Activated naive CD4-positive, alpha-beta T cell treated with anti-CD3 and anti-CD28 coated beads, Interleukin-2, amount 10 ng/mL, durations not matched to agents 7 days and 5 days (primary cell): ENCODE data around the gene QRSL1.
"Not testable (repeated sequence)": the region's sequence is repeated elsewhere in the genome, so short reads cannot be mapped to it uniquely, and the experiment has no call there.

Source experiments
- CTCF ChIA-PET: fragments of 350-600 bp; sonication (Branson Sonifier 250); formaldehyde crosslinking; loops from one replicate; lab custom pipeline; 2021; ENCODE audit warnings: antibody characterized with exemption; lab: Charles Lee
- DNase-seq: peaks from one replicate; pipeline ENCODE4 v3.0.0-alpha.2; 2020
- H3K27ac Mint-ChIP-seq: one replicate; pipeline ENCODE4 v1.8.0; 2021; ENCODE audit warnings: mild to moderate bottlenecking, moderate library complexity, mixed read lengths
- H3K27me3 Mint-ChIP-seq: one replicate; pipeline ENCODE4 v1.8.0; 2021; ENCODE audit warnings: mild to moderate bottlenecking, mixed read lengths
- H3K36me3 Mint-ChIP-seq: one replicate; pipeline ENCODE4 v1.8.0; 2021; ENCODE audit warnings: mixed read lengths
- H3K4me1 Mint-ChIP-seq: one replicate; pipeline ENCODE4 v1.8.0; 2021; ENCODE audit warnings: mixed read lengths
- H3K4me3 Mint-ChIP-seq: one replicate; pipeline ENCODE4 v1.8.0; 2021; ENCODE audit warnings: mild to moderate bottlenecking, moderate library complexity, mixed read lengths
- H3K9me3 Mint-ChIP-seq: one replicate; pipeline ENCODE4 v1.8.0; 2021; ENCODE audit warnings: mixed read lengths

Gene QRSL1

GRCh38 chr6:106614166-106614565 is 15.2 kb upstream of the QRSL1 start:
- no peak for DNase-seq
- Mint-ChIP-seq H3K27me3 (no peaks in the 10 kb centered on the region), H3K9me3 (no peaks in the 10 kb centered on the region), H3K36me3 (peaks cover 3% of the 10 kb centered on the region), H3K4me3 (no peak overlapping the region), H3K27ac (no peak overlapping the region), H3K4me1 (peaks cover 19% of the 10 kb centered on the region)
- CTCF ChIA-PET = no interaction called here

- CTCF ChIA-PET = no interaction called here
Observed at GRCh38 chr6:106614592-106615257, 14.7 kb upstream of the QRSL1 start.

GRCh38 chr6:106617302-106617701 is 12.1 kb upstream of the QRSL1 start:
- no peak for DNase-seq
- no peak overlapping the region for H3K27ac Mint-ChIP-seq

More at GRCh38 chr6:106614592-106615257, 14.7 kb upstream of the QRSL1 start:
- no peak for DNase-seq
- Mint-ChIP-seq H3K27ac (no peak overlapping the region), H3K4me3 (no peak overlapping the region), H3K36me3 (peaks cover 3% of the 10 kb centered on the region), H3K9me3 (no peaks in the 10 kb centered on the region), H3K27me3 (no peaks in the 10 kb centered on the region), H3K4me1 (peaks cover 19% of the 10 kb centered on the region)

GRCh38 chr6:106617857-106618256 is 11.5 kb upstream of the QRSL1 start:
- Mint-ChIP-seq H3K27ac (no peak overlapping the region), H3K9me3 (peaks cover 3% of the 10 kb centered on the region), H3K4me1 (peaks cover 15% of the 10 kb centered on the region), H3K27me3 (no peaks in the 10 kb centered on the region), H3K36me3 (peaks cover 12% of the 10 kb centered on the region), H3K4me3 (no peak overlapping the region)
- no peak for DNase-seq
- CTCF ChIA-PET = interaction anchor here (0.8 to 1.3 kb wide), 3 partner anchors 8 to 362 kb away, joined by 3 read pairs; no protein-coding TSS in a partner anchor

More at GRCh38 chr6:106617302-106617701, 12.1 kb upstream of the QRSL1 start:
- Mint-ChIP-seq H3K4me1 (peaks cover 19% of the 10 kb centered on the region), H3K36me3 (peaks cover 6% of the 10 kb centered on the region), H3K27me3 (no peaks in the 10 kb centered on the region), H3K4me3 (no peak overlapping the region), H3K9me3 (peaks cover 1% of the 10 kb centered on the region)
- CTCF ChIA-PET = interaction anchor here (1.3 kb wide), 1 partner anchor 9 kb away, joined by 3 read pairs; no protein-coding TSS in a partner anchor

- Mint-ChIP-seq H3K4me1 (peaks cover 10% of the 10 kb centered on the region), H3K36me3 (peaks cover 12% of the 10 kb centered on the region), H3K9me3 (peaks cover 5% of the 10 kb centered on the region), H3K27me3 (no peaks in the 10 kb centered on the region), H3K4me3 (no peak overlapping the region), H3K27ac (no peak overlapping the region)
- no peak for DNase-seq
- CTCF ChIA-PET = interaction anchor here (0.8 to 1.3 kb wide), 3 partner anchors 9 to 361 kb away, joined by 3 read pairs; no protein-coding TSS in a partner anchor
Observed at GRCh38 chr6:106618324-106618723, 11.1 kb upstream of the QRSL1 start.

GRCh38 chr6:106619223-106619622 is 10.2 kb upstream of the QRSL1 start:
- no peak overlapping the region for H3K27ac Mint-ChIP-seq

GRCh38 chr6:106620931-106621672 is 8.3 kb upstream of the QRSL1 start:
- no peak overlapping the region for H3K27ac Mint-ChIP-seq
- no peak overlapping the region for H3K4me3 Mint-ChIP-seq
- CTCF ChIA-PET = interaction anchor here (0.7 to 1.8 kb wide), 4 partner anchors 10 to 358 kb away, joined by 3 to 4 read pairs (median 4); no protein-coding TSS in a partner anchor
- peaks cover 1% of the 10 kb centered on the region for H3K4me1 Mint-ChIP-seq
- no peaks in the 10 kb centered on the region for H3K27me3 Mint-ChIP-seq
- peaks cover 5% of the 10 kb centered on the region for H3K9me3 Mint-ChIP-seq
- peaks cover 12% of the 10 kb centered on the region for H3K36me3 Mint-ChIP-seq
- DNase-seq = no peak

More at GRCh38 chr6:106619223-106619622, 10.2 kb upstream of the QRSL1 start:
- CTCF ChIA-PET = interaction anchor here (1.1 kb wide), 1 partner anchor 11 kb away, joined by 3 read pairs; no protein-coding TSS in a partner anchor
- Mint-ChIP-seq H3K4me1 (peaks cover 3% of the 10 kb centered on the region), H3K9me3 (peaks cover 5% of the 10 kb centered on the region), H3K27me3 (no peaks in the 10 kb centered on the region), H3K36me3 (peaks cover 12% of the 10 kb centered on the region), H3K4me3 (no peak overlapping the region)
- no peak for DNase-seq

GRCh38 chr6:106622412-106622811 is 7.0 kb upstream of the QRSL1 start:
- Mint-ChIP-seq H3K27me3 (no peaks in the 10 kb centered on the region), H3K4me1 (peaks cover 5% of the 10 kb centered on the region), H3K27ac (no peak overlapping the region), H3K36me3 (peaks cover 12% of the 10 kb centered on the region), H3K4me3 (no peak overlapping the region), H3K9me3 (peaks cover 5% of the 10 kb centered on the region)
- CTCF ChIA-PET = interaction anchor here (0.6 to 1.5 kb wide), 3 partner anchors 11 to 245 kb away, joined by 3 to 4 read pairs (median 3); no protein-coding TSS in a partner anchor
- no peak for DNase-seq

- Mint-ChIP-seq H3K4me1 (peaks cover 8% of the 10 kb centered on the region), H3K9me3 (peaks cover 5% of the 10 kb centered on the region), H3K4me3 (no peak overlapping the region), H3K27me3 (no peaks in the 10 kb centered on the region), H3K27ac (no peak overlapping the region), H3K36me3 (peaks cover 12% of the 10 kb centered on the region)
- DNase-seq = no peak
- CTCF ChIA-PET = interaction anchor here (1.5 kb wide), 1 partner anchor 12 kb away, joined by 4 read pairs; no protein-coding TSS in a partner anchor
Observed at GRCh38 chr6:106623039-106623438, 6.3 kb upstream of the QRSL1 start.

GRCh38 chr6:106626485-106626884 is 2.9 kb upstream of the QRSL1 start:
- H3K27me3 Mint-ChIP-seq = no peaks in the 10 kb centered on the region
- H3K4me1 Mint-ChIP-seq = peaks cover 33% of the 10 kb centered on the region
- no peak for DNase-seq
- CTCF ChIA-PET = no interaction called here
- peaks cover 12% of the 10 kb centered on the region for H3K36me3 Mint-ChIP-seq
- peaks cover 5% of the 10 kb centered on the region for H3K9me3 Mint-ChIP-seq
- no peak overlapping the region for H3K27ac Mint-ChIP-seq
- no peak overlapping the region for H3K4me3 Mint-ChIP-seq

- H3K9me3 Mint-ChIP-seq, H3K36me3 Mint-ChIP-seq, DNase-seq, H3K27me3 Mint-ChIP-seq, H3K27ac Mint-ChIP-seq: not testable (repeated sequence)
- CTCF ChIA-PET = interaction anchor here (0.7 to 0.9 kb wide), 2 partner anchors 18 to 20 kb away, joined by 3 read pairs; no protein-coding TSS in a partner anchor
- Mint-ChIP-seq H3K4me3 (peak overlapping the region; percentile 45), H3K4me1 (peaks cover 34% of the 10 kb centered on the region)
Observed at GRCh38 chr6:106627760-106628159, 1.6 kb upstream of the QRSL1 start.

- Mint-ChIP-seq H3K27me3 (no peaks in the 10 kb centered on the region), H3K27ac (peak overlapping the region; percentile 96), H3K36me3 (peaks cover 5% of the 10 kb centered on the region), H3K9me3 (no peaks in the 10 kb centered on the region), H3K4me1 (peaks cover 35% of the 10 kb centered on the region), H3K4me3 (peak overlapping the region; percentile 88)
- CTCF ChIA-PET = no interaction called here
- DNase-seq = no peak
Observed at GRCh38 chr6:106628658-106629102, 698 bp upstream of the QRSL1 start.

- DNase-seq = no peak
- Mint-ChIP-seq H3K9me3 (no peaks in the 10 kb centered on the region), H3K27ac (peak overlapping the region; percentile 96), H3K27me3 (no peaks in the 10 kb centered on the region), H3K4me3 (peak overlapping the region; percentile 88), H3K4me1 (peaks cover 35% of the 10 kb centered on the region), H3K36me3 (peaks cover 5% of the 10 kb centered on the region)
- CTCF ChIA-PET = interaction anchor here (1.1 to 1.3 kb wide), 2 partner anchors 9 to 184 kb away, joined by 3 read pairs; no protein-coding TSS in a partner anchor
Observed at GRCh38 chr6:106629859-106630163, 433 bp downstream of the QRSL1 start.

GRCh38 chr6:106630366-106630765 is 988 bp downstream of the QRSL1 start:
- H3K4me3 Mint-ChIP-seq = peak overlapping the region; percentile 88
- peaks cover 5% of the 10 kb centered on the region for H3K36me3 Mint-ChIP-seq
- H3K4me1 Mint-ChIP-seq = peaks cover 35% of the 10 kb centered on the region
- H3K27me3 Mint-ChIP-seq = no peaks in the 10 kb centered on the region
- H3K27ac Mint-ChIP-seq = peak overlapping the region; percentile 96
- no peaks in the 10 kb centered on the region for H3K9me3 Mint-ChIP-seq
- CTCF ChIA-PET = interaction anchor here (0.7 to 1.3 kb wide), 3 partner anchors 9 to 347 kb away, joined by 3 read pairs; no protein-coding TSS in a partner anchor
- DNase-seq = no peak
